Brain microvascular endothelial cell (primary cell): Measurements from ENCODE around the gene SDF4.

Experiments used
- DNase-seq: peaks from one replicate; pipeline ENCODE4 v3.0.0-alpha.2; 2020
- H3K27ac ChIP-seq: fragments of 250-450 bp; sonication (Bioruptor Pico); 2 replicates; pipeline ENCODE4 v1.5.1; 2020; ENCODE audit warnings: mild to moderate bottlenecking, moderate library complexity
- H3K27me3 ChIP-seq: fragments of 250-450 bp; sonication (Bioruptor Pico); replicated peaks from 2 replicates; pipeline ENCODE4 v1.5.1; 2020; ENCODE audit warnings: mild to moderate bottlenecking
- H3K36me3 ChIP-seq: fragments of 250-450 bp; sonication (Bioruptor Pico); replicated peaks from 2 replicates; pipeline ENCODE4 v1.5.1; 2020; ENCODE audit warnings: mild to moderate bottlenecking
- H3K4me3 ChIP-seq: 2 replicates; pipeline ENCODE4 v1.5.1; 2011; ENCODE audit warnings: low read depth, mild to moderate bottlenecking, control low read depth, low read length, moderate library complexity
- in situ Hi-C: cut with HindIII; loops from 2 replicates; pipeline ENCODE4 v1.10.0; 2017; ENCODE audit warnings: low sequenced_read_pairs, low pct_ligation_motif_present
- TF ChIP-seq, protein P1 (sequence below): IDR thresholded peaks from 2 replicates; pipeline ENCODE4 v1.5.1; 2011; ENCODE audit warnings: low read depth, mild to moderate bottlenecking, moderate library complexity, low read length, control low read depth, inconsistent platforms; ENCODE audit errors: missing control alignments

The SDF4 gene

DNA sequence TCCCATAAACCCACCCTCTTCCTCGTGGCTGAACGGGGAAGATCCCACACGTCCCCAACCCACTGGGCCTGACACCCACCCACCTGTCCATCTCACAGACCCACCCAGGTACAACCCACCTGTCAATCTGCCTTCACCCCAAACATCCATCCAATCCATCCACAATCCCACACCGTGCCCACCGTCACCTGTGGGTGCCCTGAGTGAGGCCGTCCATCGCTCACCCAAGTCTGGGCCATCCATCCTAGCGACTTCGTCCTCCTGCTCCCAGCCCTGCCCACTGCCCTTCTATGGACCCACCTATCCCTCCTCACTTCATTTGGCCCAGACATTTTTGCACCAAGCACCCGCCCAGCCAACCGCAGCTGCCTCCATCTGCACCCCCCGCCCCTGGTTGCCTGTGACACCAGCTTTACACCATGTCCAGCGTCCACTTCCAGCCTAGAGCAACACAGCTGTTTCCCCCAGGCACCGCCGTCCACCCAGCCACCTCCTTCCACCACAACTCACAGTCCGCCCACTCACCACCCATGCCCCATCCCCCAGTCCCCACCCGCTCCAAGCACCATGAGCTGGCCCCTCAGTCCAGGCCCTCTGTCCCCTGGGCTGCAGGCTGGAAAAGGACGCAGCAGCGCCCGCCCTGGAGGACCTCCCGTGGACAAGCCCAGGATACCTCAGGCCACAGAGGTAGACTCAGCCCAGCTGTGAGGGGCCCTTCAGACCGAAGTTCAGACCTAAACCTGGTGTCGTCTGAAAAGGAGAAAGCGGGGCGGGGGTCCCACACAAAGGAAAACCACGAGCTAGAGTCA is 50.5 kb downstream of the SDF4 start:
- DNase-seq = no peak
- TF ChIP-seq, protein P1, sequence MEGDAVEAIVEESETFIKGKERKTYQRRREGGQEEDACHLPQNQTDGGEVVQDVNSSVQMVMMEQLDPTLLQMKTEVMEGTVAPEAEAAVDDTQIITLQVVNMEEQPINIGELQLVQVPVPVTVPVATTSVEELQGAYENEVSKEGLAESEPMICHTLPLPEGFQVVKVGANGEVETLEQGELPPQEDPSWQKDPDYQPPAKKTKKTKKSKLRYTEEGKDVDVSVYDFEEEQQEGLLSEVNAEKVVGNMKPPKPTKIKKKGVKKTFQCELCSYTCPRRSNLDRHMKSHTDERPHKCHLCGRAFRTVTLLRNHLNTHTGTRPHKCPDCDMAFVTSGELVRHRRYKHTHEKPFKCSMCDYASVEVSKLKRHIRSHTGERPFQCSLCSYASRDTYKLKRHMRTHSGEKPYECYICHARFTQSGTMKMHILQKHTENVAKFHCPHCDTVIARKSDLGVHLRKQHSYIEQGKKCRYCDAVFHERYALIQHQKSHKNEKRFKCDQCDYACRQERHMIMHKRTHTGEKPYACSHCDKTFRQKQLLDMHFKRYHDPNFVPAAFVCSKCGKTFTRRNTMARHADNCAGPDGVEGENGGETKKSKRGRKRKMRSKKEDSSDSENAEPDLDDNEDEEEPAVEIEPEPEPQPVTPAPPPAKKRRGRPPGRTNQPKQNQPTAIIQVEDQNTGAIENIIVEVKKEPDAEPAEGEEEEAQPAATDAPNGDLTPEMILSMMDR = no peak
- no peak overlapping the region for H3K27ac ChIP-seq
- in situ Hi-C loops = no loop called here
- no peak overlapping the region for H3K4me3 ChIP-seq
- H3K27me3 ChIP-seq = peaks cover 10% of the 10 kb centered on the region
- H3K36me3 ChIP-seq = no peaks in the 10 kb centered on the region

DNA sequence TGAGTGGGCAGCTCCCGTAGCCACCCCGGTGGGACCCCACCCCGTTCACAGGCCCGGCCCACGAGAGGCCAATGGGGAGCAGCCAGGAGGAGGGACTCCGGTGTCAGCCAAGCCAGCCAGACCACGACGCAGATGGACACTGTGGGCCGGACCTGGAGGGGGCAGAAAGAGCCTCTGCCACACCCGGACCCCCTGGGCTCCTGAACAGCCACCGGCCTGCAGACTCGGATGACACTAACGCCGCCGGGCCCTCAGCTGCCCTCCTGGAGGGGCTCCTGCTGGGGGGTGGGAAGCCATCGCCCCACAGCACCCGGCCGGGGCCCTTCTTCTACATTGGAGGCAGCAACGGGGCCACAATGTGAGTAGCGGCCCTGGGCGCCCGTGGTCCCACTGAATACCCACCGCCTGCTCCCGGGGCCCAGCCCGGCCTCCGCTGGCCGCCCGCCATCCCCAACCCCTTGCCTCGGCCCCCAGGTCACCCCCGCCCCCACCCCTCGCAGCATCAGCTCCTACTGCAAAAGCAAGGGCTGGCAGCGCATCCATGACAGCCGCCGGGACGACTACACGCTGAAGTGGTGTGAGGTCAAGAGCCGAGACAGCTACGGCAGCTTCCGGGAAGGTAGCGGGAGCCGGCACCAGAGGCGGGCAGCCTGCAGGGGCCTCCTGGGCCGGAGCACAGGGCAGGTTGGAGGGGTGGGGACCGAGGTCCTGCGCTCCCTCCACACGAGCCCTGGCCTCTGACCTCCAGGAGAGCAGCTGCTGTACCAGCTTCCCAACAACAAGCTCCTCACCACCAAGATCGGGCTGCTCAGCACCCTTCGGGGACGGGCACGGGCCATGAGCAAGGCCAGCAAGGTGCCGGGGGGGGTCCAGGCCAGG is 51.6 kb downstream of the SDF4 start:
- H3K27ac ChIP-seq = no peak overlapping the region
- DNase-seq = no peak
- peaks cover 11% of the 10 kb centered on the region for H3K27me3 ChIP-seq
- in situ Hi-C loops = no loop called here
- no peak overlapping the region for H3K4me3 ChIP-seq
- no peaks in the 10 kb centered on the region for H3K36me3 ChIP-seq
- TF ChIP-seq, protein P1 = no peak

GRCh38 chr1:1179346-1179982 is 52.3 kb downstream of the SDF4 start:
- Histone ChIP-seq H3K27me3 (peaks cover 13% of the 10 kb centered on the region), H3K4me3 (no peak overlapping the region), H3K36me3 (no peaks in the 10 kb centered on the region), H3K27ac (no peak overlapping the region)
- TF ChIP-seq, protein P1 = no peak
- DNase-seq = no peak
- in situ Hi-C loops = no loop called here

DNA sequence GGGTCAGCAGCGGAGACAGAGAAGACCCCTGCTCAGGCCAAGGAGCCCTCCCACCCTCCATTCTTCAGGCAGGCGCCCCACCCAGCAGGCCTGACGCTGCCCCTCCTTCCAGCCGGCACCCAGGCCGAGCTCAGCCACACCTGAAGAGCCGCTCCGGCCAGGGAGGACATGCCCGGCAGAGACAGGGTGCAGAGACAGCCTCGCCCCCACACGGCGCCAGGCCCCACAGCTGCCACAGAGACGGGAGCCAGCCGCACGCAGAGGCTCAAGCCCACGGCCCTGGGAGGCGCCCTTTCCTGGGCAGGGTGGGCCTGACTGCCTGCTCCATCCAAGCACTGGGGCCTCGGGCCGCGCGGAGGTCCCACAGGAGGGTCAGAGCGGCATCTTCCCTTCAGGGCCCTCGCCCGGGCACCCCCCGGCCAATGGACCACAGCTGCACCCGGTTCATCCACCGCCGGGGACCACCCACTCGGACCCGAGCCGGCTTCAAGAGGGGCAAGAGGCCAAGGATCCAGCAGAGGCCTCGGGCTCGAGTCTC is 52.9 kb downstream of the SDF4 start:
- in situ Hi-C loops = no loop called here
- H3K27ac ChIP-seq = no peak overlapping the region
- peaks cover 19% of the 10 kb centered on the region for H3K27me3 ChIP-seq
- TF ChIP-seq, protein P1 = no peak
- DNase-seq = no peak
- H3K4me3 ChIP-seq = no peak overlapping the region
- H3K36me3 ChIP-seq = no peaks in the 10 kb centered on the region

DNA sequence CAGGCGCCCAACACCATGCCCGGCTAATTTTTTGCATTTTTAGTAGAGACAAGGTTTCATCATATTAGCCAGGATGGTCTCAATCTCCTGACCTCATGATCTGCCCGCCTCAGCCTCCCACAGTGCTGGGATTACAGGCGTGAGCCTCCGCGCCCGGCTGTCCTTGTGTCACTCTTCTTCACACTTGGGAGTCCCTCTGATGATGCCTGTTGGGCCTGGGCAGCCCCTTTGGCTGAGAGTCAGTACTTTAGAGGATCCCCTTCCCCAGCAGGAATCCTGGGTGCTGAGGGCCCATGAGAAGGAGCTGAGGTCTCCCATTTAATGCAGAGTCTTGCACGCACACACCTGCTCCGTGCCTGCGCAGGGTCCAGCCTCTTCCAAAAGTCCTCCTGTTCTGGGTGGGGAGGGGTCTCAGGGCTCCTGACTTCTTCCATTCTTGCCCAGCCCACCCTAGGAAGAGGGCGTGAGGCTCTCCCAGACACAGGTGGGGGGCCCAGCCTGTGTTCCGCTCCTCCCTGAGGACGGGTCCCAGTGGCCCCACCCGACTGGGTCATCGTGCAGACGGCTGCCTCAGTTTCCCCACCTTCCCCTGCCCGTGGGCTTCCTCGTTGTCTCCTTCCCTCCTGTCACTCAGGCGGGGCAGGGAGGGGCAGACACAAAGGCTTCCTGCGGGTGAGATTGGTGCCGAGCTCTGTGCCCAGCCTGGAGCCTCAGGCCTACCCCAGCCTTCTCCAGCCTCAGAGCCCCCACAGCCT is 54.2 kb downstream of the SDF4 start:
- DNase-seq = no peak
- peaks cover 29% of the 10 kb centered on the region for H3K27me3 ChIP-seq
- no peaks in the 10 kb centered on the region for H3K36me3 ChIP-seq
- H3K4me3 ChIP-seq = no peak overlapping the region
- TF ChIP-seq, protein P1 = no peak
- H3K27ac ChIP-seq = no peak overlapping the region
- in situ Hi-C loops = no loop called here
